ENCODE results near the gene SLC35F3. TPM values are rescaled to one million over a fixed set of nuclear protein-coding genes. Genes with fewer than 3 reads are reported as not detected.

Gene SLC35F3
- total and polyA plus RNA-seq, 9 of the 15 experiments (the other 6 are each of a cell fraction or from before 2014, with no cell fraction given) = 0.04 to 0.07 (median 0.04) TPM; not detected in 6

DNA sequence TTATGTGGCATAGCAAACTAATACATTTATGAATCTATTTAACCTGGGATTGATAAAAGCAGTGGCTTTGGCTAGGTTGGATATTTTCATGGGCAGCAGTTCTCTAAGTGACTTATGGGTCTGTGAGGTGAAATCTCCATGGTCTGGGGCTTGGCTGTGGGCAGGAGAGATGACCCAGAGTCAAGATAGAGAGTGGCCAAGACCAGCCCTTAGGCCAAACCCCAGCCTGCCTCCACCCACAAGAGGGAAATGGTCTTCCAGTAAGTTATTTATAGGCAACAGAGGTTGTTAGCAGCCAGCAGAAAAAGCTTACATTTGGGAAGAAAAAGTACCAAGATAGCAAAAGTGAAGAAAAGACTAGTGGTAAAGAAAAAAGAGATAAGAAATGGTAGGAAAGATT lies 61.4 kb downstream of the SLC35F3 start:
- Histone ChIP-seq H3K79me2 (ENCODE audit: control insufficient read depth, insufficient read depth, low read length) (no peaks in the 10 kb centered on the region), H3K4me2 (ENCODE audit: insufficient read depth, low read length) (no peak overlapping the region), H3K4me1 (replicated peaks in 1 of 2; ENCODE audit: control insufficient read depth in 2 of 2, insufficient read depth in 2 of 2, low read length in 2 of 2) (no peaks in the 10 kb centered on the region; a peak in 1 of 5 replicates), H3K9me1 (ENCODE audit: control insufficient read depth, insufficient read depth, low read length) (no peaks in the 10 kb centered on the region), H2AFZ (ENCODE audit: low read depth, low read length) (no peak overlapping the region), H3K27me3 (ENCODE audit: control insufficient read depth in 2 of 2, insufficient read depth in 2 of 2, low read length in 2 of 2) (peaks cover 0 to 3% of the 10 kb centered on the region in 2 experiments; a peak in 2 of 5 replicates), H3K27ac (ENCODE audit: extremely low read depth, low read depth, low read length) (no peak overlapping the region), H3K36me3 (ENCODE audit: control insufficient read depth, insufficient read depth, low read length) (no peaks in the 10 kb centered on the region), H3K4me3 (no peak overlapping the region), H4K20me1 (replicated peaks; ENCODE audit: control insufficient read depth, insufficient read depth, low read length) (no peaks in the 10 kb centered on the region), H3K9me3 (replicated peaks; ENCODE audit: control insufficient read depth, insufficient read depth, low read depth, low read length) (no peaks in the 10 kb centered on the region; the same call in 1 of the 2 replicates), H3K9ac (ENCODE audit: insufficient read depth in 1 of 2, low read depth in 2 of 2, low read length in 2 of 2) (no peak overlapping the region)
- CTCF ChIA-PET (ENCODE audit: low intra/inter-chr PET ratio) = no interaction called here
- DNase-seq (ENCODE audit: extremely low read depth in 1 of 4, low spot score in 3 of 4) (no peak), FAIRE-seq (no peak), ATAC-seq (no peak)
- intact Hi-C loops (cut with micrococcal nuclease) (no loop called here), in situ Hi-C loops (cut with MboI) (no loop called here)
- POLR2A ChIA-PET = no interaction called here
- BruUV-seq (replicated peaks) = no TSS peak
- TF ChIP-seq TCFL5 (CRISPR knock-in tag; conservative IDR thresholded peaks at IDR 0.05) = no peak
- no peak for TF ChIP-seq SRF (CRISPR knock-in tag; IDR thresholded peaks at IDR 0.05)
- no peak for TF ChIP-seq PRPF4 (IDR thresholded peaks at IDR 0.05; ENCODE audit: insufficient read depth, low read depth, low read length, poor library complexity, severe bottlenecking)
- no peak for TF ChIP-seq SNRNP70 (optimal IDR thresholded peaks at IDR 0.05; ENCODE audit: low read depth, low read length)
- no peak for TF ChIP-seq ZNF232 (CRISPR knock-in tag; IDR thresholded peaks at IDR 0.05)
- TF ChIP-seq, protein P1, sequence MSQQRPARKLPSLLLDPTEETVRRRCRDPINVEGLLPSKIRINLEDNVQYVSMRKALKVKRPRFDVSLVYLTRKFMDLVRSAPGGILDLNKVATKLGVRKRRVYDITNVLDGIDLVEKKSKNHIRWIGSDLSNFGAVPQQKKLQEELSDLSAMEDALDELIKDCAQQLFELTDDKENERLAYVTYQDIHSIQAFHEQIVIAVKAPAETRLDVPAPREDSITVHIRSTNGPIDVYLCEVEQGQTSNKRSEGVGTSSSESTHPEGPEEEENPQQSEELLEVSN (IDR thresholded peaks at IDR 0.05; ENCODE audit: borderline replicate concordance in 1 of 2, extremely low read depth in 1 of 2, insufficient read depth in 1 of 2, insufficient read length in 1 of 2, low read depth in 1 of 2, low read length in 1 of 2, poor library complexity in 1 of 2, severe bottlenecking in 1 of 2) = no peak
- TF ChIP-seq ZNF79 (CRISPR knock-in tag; IDR thresholded peaks at IDR 0.05; ENCODE audit: low read depth) = no peak

Data from K562 (cell line).